ENCODE results near the gene GAB1. TPM values are rescaled to one million over a fixed set of nuclear protein-coding genes. Genes with fewer than 3 reads are reported as not detected.
A peak's percentile ranks its signal among the peaks of the same experiment; 100 is the strongest.

The GAB1 gene
- total and polyA plus RNA-seq, 2 donors (not counting 1 experiment from before 2014, with no cell fraction given), result 4.7 to 10.8 TPM

GRCh38 chr4:143375326-143376073 is 38.8 kb downstream of the GAB1 start:
- DNase-seq, result peak; percentile 64

More at GRCh38 chr4:143375326-143376073, 38.8 kb downstream of the GAB1 start:
- Histone ChIP-seq H4K20me1 (ENCODE audit: control insufficient read depth, insufficient read depth, low read length, poor library complexity, severe bottlenecking) (no peaks in the 10 kb centered on the region), H3K27me3 (replicated peaks in 1 of 4; ENCODE audit: control extremely low read depth in 1 of 4, control insufficient read depth in 3 of 4, insufficient read depth in 4 of 4, low read length in 3 of 4) (no peaks in the 10 kb centered on the region), H3K4me1 (ENCODE audit: control insufficient read depth in 2 of 2, insufficient read depth in 2 of 2, low read length in 2 of 2) (peaks cover 47 to 58% of the 10 kb centered on the region in 2 donors), H3K79me2 (ENCODE audit: control insufficient read depth, insufficient read depth, low read length) (peaks cover 58% of the 10 kb centered on the region), H3K36me3 (replicated peaks in 1 of 2; ENCODE audit: control extremely low read depth in 1 of 2, control insufficient read depth in 1 of 2, extremely low read depth in 1 of 2, insufficient read depth in 2 of 2, low read length in 1 of 2) (no peaks in the 10 kb centered on the region), H3K27ac (ENCODE audit: low read length in 2 of 2) (no peak overlapping the region), H3K9ac (ENCODE audit: low read length) (no peak overlapping the region), H3K9me3 (ENCODE audit: control extremely low read depth in 1 of 3, control insufficient read depth in 2 of 3, insufficient read depth in 1 of 3, low read length in 2 of 3) (no peaks in the 10 kb centered on the region), H3K4me2 (replicated peaks; ENCODE audit: low read depth, low read length, poor library complexity, severe bottlenecking) (peak overlapping the region; percentile 67), H3K4me3 (ENCODE audit: control extremely low read depth in 1 of 5, extremely low read depth in 1 of 5, insufficient read depth in 1 of 5, low read depth in 2 of 5, low read length in 4 of 5) (no peak overlapping the region), H2AFZ (ENCODE audit: insufficient read depth, low read depth, low read length, poor library complexity, severe bottlenecking) (peak overlapping the region; percentile 7)
- 80% methylated on average over 3 of the region's 6 CpGs for WGBS (ENCODE audit: insufficient coverage)
- Mint-ChIP-seq H3K4me3 (peak overlapping the region; percentile 32), H3K27me3 (no peaks in the 10 kb centered on the region), H3K27ac (peak overlapping the region; percentile 54), H3K4me1 (peaks cover 61% of the 10 kb centered on the region), H3K9me3 (ENCODE audit: insufficient read depth) (peaks cover 2% of the 10 kb centered on the region)
- intact Hi-C loops (cut with micrococcal nuclease), result loop anchor here (1.0 to 5.0 kb wide), 4 partner anchors 17 to 107 kb away; partner anchors contain the start of gene GAB1
- peak; percentile 76 for ATAC-seq (ENCODE audit: low read depth)
- POLR2A ChIA-PET, result no interaction called here
- CTCF ChIA-PET, result interaction anchor here (0.9 to 4.1 kb wide), 13 partner anchors 9 to 206 kb away, joined by 3 to 22 read pairs (median 4); partner anchors contain the start of gene GAB1
- TF ChIP-seq EZH2 (IDR thresholded peaks at IDR 0.05; ENCODE audit: borderline replicate concordance, insufficient read depth, low read depth, low read length, poor library complexity, severe bottlenecking) (no peak), CTCF (IDR thresholded peaks at IDR 0.05) (peak; percentile 56)
